Measurements from ENCODE around the gene GPR37L1.
"Not testable (repeated sequence)": the region's sequence is repeated elsewhere in the genome, so short reads cannot be mapped to it uniquely, and the experiment has no call there.

Gene GPR37L1

GRCh38 chr1:202134645-202135172, 12.0 kb downstream of the GPR37L1 start:
- DNase-seq (ENCODE audit: low read depth): no peak

GRCh38 chr1:202135221-202135721, 12.6 kb downstream of the GPR37L1 start:
- no peak for DNase-seq (ENCODE audit: low read depth)

- DNase-seq (ENCODE audit: low read depth): no peak
Measured at GRCh38 chr1:202140833-202141232, 18.1 kb downstream of the GPR37L1 start.

DNA sequence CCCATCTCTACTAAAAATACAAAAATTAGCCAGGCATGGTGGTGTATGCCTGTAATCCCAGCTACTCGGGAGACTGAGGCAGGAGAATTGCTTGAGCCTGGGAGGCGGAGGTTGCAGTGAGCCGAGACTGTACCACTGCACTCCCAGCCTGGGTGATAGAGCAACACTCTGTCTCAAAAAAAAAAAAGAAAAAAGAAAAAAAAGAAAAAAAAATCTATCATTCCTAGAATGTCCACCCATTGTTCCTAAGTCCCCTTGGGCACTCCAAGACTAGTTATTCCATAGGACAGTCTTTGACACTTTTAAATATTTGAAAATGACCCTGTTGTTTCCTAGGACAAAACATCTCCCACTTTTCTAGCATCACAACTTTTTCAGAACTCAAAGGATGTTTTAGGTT, 18.8 kb downstream of the GPR37L1 start:
- not testable (repeated sequence) for DNase-seq (ENCODE audit: low read depth)

GRCh38 chr1:202143011-202143767, 20.5 kb downstream of the GPR37L1 start:
- DNase-seq (ENCODE audit: low read depth): no peak

- no peak for DNase-seq (ENCODE audit: low read depth)
Measured at GRCh38 chr1:202143768-202144401, 21.2 kb downstream of the GPR37L1 start.

GRCh38 chr1:202144402-202145067, 21.8 kb downstream of the GPR37L1 start, which contains the start of gene ARL8A:
TSS of gene ARL8A (minus strand) at chr1:202144737. CDS start at chr1:202144572, 165 bp downstream.
- no peak for DNase-seq (ENCODE audit: low read depth)

GRCh38 chr1:202145068-202145743, 22.5 kb downstream of the GPR37L1 start:
- DNase-seq (ENCODE audit: low read depth): no peak

GRCh38 chr1:202145744-202146140, 23.0 kb downstream of the GPR37L1 start:
- DNase-seq (ENCODE audit: low read depth): not testable (repeated sequence)

GRCh38 chr1:202146279-202146678, 23.6 kb downstream of the GPR37L1 start:
- DNase-seq (ENCODE audit: low read depth): no peak

GRCh38 chr1:202146993-202147392, 24.3 kb downstream of the GPR37L1 start:
- no peak for DNase-seq (ENCODE audit: low read depth)

DNA sequence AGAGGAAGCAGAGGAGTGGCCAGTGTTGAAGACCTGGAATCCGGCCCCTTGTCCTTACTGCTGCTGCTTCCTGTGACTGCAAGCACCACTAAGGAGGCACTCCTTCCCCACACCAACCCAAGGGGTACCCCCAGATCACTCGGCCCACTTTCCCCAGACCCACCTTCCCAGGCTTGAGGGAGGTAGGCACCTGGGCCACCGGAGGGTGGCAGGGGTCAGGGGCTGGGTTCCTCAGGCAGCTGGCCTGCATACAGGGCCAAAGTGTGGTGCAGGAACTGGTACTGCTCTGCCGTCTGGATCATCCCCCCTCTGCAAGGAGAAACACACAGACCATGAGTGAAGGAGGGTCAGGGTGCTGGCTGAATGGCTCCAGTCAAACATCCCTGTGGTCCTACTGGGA, 25.7 kb downstream of the GPR37L1 start:
- no peak for DNase-seq (ENCODE audit: low read depth)

GRCh38 chr1:202149566-202149965, 26.8 kb downstream of the GPR37L1 start:
- no peak for DNase-seq (ENCODE audit: low read depth)

DNA sequence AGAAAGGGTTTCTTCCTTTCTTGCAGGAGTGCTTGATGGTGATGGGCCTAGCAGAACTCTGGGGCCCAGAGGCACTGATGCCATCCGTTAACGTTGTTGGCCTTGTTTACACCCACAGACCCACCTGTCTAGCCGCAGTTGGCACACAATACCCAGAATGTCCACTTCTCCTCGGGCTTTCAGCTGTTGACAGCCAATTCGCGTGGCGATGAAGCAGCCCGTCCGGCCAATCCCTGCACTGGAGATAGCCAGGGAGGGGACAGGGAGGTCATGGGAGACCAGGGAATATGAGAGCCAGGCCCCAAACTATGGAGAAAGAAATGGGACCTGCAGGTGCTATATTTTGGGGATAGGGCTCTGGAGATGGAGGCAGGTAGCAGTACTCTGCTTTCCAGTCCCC, 27.5 kb downstream of the GPR37L1 start:
- no peak for DNase-seq (ENCODE audit: low read depth)

DNA sequence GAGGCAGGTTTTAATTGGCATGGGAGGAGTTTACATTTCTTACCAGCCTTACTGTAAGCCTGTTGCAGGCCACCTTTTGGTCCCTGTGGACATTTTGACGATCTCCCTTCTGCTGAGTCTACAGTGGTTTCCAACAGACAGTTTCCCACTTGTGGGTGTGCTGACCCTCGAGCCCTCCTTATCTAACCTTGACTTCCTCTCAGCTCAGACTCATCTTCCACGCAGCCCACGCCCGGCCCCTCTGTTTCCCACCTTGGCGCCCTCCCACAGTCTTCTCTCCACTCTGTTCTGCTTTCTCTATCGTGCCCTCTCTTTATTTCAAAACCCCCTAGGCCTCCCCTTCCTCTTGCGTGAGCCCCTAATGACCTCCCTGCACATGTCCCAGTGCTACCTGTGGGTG, 27.9 kb downstream of the GPR37L1 start:
- no peak for DNase-seq (ENCODE audit: low read depth)

- DNase-seq (ENCODE audit: low read depth): no peak
Measured at GRCh38 chr1:202151045-202151444, 28.3 kb downstream of the GPR37L1 start.

- DNase-seq (ENCODE audit: low read depth): no peak
Measured at GRCh38 chr1:202152399-202152798, 29.7 kb downstream of the GPR37L1 start.

DNA sequence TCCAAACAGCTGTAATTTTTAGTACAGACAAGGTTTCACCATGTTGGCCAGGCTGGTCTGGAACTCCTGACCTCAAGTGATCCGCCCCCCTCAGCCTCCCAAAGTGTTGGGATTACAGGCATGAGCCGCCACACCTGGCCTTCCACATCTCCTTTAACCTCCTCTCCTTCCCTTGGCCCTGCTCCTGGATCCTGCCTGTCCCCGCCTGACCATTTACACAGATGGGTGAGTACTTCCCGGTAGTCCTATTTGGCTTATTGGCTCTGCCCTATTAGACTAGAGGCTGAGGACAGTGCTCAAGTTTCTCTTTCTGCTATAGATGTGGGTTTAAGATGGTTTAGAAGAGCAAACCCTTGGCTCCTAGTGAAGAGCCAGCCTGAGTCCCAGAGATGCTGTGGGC, 30.6 kb downstream of the GPR37L1 start:
- no peak for DNase-seq (ENCODE audit: low read depth)

GRCh38 chr1:202154148-202154765, 31.5 kb downstream of the GPR37L1 start:
- no peak for DNase-seq (ENCODE audit: low read depth)

- DNase-seq (ENCODE audit: low read depth): no peak
Measured at GRCh38 chr1:202154766-202155477, 32.2 kb downstream of the GPR37L1 start.

DNA sequence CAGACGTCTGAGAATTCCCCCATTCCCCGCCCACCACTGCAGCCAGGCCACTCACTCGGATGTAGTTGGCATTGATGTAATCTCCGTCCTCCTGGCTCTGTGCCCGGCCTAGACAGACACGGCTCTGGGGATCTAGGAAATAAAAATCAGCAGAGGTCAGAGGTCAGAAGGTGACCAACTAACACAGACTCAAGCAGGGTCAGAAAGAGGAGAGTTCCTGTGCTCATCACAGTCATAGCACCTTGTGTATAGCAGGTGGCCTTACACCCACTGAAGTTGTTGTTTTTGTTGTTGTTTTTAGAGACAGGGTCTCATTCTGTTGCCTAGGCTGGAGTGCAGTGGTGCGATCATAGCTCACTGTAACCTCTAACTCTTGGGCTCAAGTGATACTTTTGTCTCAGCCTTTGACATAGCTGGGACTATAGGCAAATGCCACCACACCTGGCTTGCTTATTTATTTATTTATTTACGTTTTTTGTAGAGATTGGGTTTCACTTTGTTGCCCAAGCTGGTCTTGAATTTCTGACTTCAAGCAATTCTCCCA, 32.8 kb downstream of the GPR37L1 start:
- DNase-seq (ENCODE audit: low read depth): no peak
